GM12892 (cell line): ENCODE data around the gene ANK2.

ENCODE experiments used
- POLR2A ChIP-seq: IDR thresholded peaks from 2 replicates; pipeline ENCODE4 v1.6.1; 2011; ENCODE audit warnings: low read depth, low read length, control low read depth
- POLR2AphosphoS5 ChIP-seq: IDR thresholded peaks from 2 replicates; pipeline ENCODE4 v1.6.1; 2011; ENCODE audit warnings: low read depth, low read length, control low read depth
- TAF1 ChIP-seq: IDR thresholded peaks from 2 replicates; pipeline ENCODE4 v1.6.1; 2011; ENCODE audit warnings: low read depth, mild to moderate bottlenecking, control low read depth, low read length, borderline replicate concordance

- TF ChIP-seq TAF1 (no peak), POLR2A (no peak), POLR2AphosphoS5 (no peak)
Measured at GRCh38 chr4:113404167-113404571, 354.7 kb downstream of the ANK2 start.
